HAP-1 (cell line): ENCODE results near the gene ZNF598.
"Not testable (repeated sequence)": the region's sequence is repeated elsewhere in the genome, so short reads cannot be mapped to it uniquely, and the experiment has no call there.

Experiments
- DNase-seq, 2 experiments: peaks; one replicate each; pipeline ENCODE4 v3.0.0-alpha.2; 2016 to 2020; ENCODE audit warnings: low spot score in 2 of 2
- H3K27me3 ChIP-seq: fragments of 250-450 bp; sonication (Bioruptor Pico); 2 replicates; pipeline ENCODE4 v1.5.1; 2020; ENCODE audit warnings: low read depth, mild to moderate bottlenecking, moderate library complexity
- H3K36me3 ChIP-seq: fragments of 250-450 bp; sonication (Bioruptor Pico); replicated peaks from 2 replicates; pipeline ENCODE4 v1.5.1; 2020; ENCODE audit warnings: mild to moderate bottlenecking
- H3K4me1 ChIP-seq: fragments of 250-450 bp; sonication (Bioruptor Pico); 2 replicates; pipeline ENCODE4 v1.5.1; 2020; ENCODE audit warnings: mild to moderate bottlenecking
- H3K4me3 ChIP-seq: fragments of 250-450 bp; sonication (Bioruptor Pico); 2 replicates; pipeline ENCODE4 v1.5.1; 2020; ENCODE audit warnings: mild to moderate bottlenecking, moderate library complexity
- H3K9me3 ChIP-seq: fragments of 250-450 bp; sonication (Bioruptor Pico); 2 replicates; pipeline ENCODE4 v1.5.1; 2020; ENCODE audit warnings: mild to moderate bottlenecking, moderate library complexity
- in situ Hi-C: fragments of 300-500 bp; cut with MboI; formaldehyde crosslinking; loops from 3 replicates; pipeline ENCODE4 v1.14.3; 2020; ENCODE audit warnings: low sequenced_read_pairs, inconsistent platforms, mixed read lengths

The ZNF598 gene

GRCh38 chr16:1973461-1974156, 36.0 kb downstream of the ZNF598 start:
- Histone ChIP-seq H3K4me1 (no peaks in the 10 kb centered on the region), H3K4me3 (no peak overlapping the region), H3K36me3 (peaks cover 45% of the 10 kb centered on the region), H3K27me3 (no peaks in the 10 kb centered on the region), H3K9me3 (no peaks in the 10 kb centered on the region)
- in situ Hi-C loops: no loop called here
- DNase-seq: no peak

DNA sequence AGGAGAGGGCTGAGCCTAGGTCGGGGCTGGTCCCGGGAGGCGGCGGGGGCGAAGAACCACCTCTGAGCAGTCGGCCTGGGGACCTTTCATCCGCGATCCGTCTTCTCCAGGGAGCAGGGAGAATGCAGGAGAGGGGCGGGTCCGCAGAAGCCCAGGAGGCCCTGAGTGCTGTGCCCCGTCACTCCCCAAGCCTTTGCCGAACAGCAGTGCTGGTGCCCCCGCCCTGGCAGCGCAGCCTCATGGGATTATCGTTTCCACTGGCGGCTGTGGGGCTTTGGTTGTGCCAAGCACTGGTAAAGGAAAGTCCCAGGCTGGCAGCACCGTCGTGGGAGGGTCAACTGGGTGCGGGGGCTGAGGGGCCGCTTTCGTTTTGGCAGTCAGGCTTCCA, 37.1 kb downstream of the ZNF598 start:
- Histone ChIP-seq H3K27me3 (no peaks in the 10 kb centered on the region), H3K36me3 (peaks cover 35% of the 10 kb centered on the region), H3K9me3 (no peaks in the 10 kb centered on the region), H3K4me1 (no peaks in the 10 kb centered on the region), H3K4me3 (peak overlapping the region; percentile 100)
- in situ Hi-C loops: no loop called here
- DNase-seq: peak in 1 of 2 experiments; percentile 48

DNA sequence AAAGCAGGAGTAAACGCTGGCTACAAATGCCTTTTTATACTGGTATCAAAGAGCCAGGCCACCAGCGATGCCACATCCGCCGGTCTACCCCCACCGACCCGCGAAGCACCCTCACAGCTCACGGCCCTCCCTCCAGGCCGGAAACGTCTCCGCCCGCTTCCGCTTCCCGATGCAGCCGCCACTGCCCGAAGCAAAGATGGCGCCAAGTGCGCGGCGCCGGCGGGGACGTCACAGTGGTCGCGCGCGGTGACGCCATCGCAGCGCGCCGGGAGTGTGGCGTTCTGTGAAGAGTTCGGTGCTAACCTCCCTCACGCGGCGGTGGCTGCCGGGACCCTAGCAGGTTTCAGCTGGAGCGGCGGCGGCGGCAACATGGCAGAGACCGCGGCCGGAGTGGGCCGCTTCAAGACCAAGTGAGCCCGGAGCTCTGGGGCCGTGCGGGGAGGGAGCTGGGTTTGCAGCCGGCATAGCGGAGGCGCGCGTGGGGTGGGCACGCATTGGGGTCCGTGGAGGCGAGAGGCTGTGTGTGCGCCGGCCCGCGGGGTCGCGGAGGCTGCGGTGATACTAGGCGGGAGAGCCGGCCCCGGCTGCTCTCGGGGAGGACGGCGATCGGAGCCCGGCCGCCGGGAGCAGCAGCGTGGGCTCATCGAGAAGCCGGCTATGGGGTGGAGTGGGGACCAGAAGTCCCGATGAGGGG, 37.7 kb downstream of the ZNF598 start, which contains the start of gene TBL3:
Gene TBL3, plus strand, starts transcription at position 258 of the 694 bp plus-strand sequence. Its CDS starts 112 bp downstream, at position 370.
- peak; percentile 86 to 95 for DNase-seq
- H3K36me3 ChIP-seq: peaks cover 31% of the 10 kb centered on the region
- in situ Hi-C loops: no loop called here
- peak within 1 kb of the TSS; percentile 100 for H3K4me3 ChIP-seq
- H3K27me3 ChIP-seq: no peaks in the 10 kb centered on the region
- H3K4me1 ChIP-seq: no peaks in the 10 kb centered on the region
- no peaks in the 10 kb centered on the region for H3K9me3 ChIP-seq

DNA sequence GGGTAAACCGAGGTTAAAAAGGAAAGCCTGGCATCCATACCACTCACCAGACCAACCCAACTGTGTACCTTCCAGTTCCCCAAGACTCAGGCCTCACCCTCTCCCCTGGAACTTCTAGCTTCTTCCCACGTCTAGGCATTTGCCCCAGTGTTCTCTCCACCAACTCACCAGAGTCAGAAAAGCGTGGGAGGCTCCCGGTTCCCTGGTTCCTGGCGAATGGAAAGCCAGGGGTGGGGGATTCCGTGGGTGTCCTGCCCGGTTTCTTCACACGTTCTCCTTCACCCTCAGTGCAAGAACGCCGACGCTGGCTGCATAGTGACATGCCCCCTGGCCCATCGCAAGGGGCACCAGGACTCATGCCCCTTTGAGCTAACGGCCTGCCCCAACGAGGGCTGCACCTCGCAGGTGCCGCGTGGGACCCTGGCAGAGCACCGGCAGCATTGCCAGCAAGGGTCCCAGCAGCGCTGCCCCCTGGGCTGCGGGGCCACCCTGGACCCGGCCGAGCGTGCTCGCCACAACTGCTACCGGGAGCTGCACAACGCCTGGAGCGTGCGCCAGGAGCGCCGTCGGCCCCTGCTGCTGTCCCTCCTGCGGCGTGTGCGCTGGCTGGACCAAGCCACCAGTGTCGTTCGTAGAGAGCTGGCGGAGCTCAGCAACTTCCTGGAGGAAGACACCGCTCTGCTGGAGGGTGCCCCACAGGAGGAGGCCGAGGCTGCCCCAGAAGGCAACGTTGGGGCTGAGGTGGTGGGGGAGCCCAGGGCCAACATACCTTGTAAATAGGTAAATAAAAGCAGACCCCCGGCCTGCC, 41.3 kb downstream of the ZNF598 start:
- DNase-seq: no peak
- in situ Hi-C loops: no loop called here
- Histone ChIP-seq H3K4me1 (peaks cover 6% of the 10 kb centered on the region), H3K4me3 (no peak overlapping the region), H3K36me3 (peaks cover 28% of the 10 kb centered on the region), H3K27me3 (no peaks in the 10 kb centered on the region), H3K9me3 (no peaks in the 10 kb centered on the region)

DNA sequence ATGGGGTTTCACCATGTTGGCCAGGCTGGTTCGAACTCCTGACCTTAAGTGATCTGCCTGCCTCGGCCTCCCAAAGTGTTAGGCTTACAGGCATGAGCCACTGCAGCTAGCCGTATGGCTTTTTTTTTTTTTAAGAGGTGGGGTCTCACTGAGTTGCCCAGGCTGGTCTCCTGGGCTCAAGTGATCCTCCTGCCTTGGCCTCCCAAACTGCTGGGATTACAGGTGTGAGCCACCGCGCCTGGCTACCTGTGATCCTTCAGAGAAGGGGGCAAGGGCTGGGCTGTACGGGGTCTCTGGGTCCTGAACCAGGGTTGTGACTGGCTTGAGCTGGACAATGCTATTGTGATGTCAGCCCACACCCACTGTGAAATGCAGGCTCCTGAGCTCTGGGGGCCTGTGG, 43.2 kb downstream of the ZNF598 start, which contains the start of gene RNF151:
Gene RNF151, plus strand, starts transcription at position 397 of the 400 bp plus-strand sequence. CDS start 26 bp downstream, outside the sequence.
- Histone ChIP-seq H3K27me3 (no peaks in the 10 kb centered on the region), H3K9me3 (no peaks in the 10 kb centered on the region), H3K4me3 (peak within 1 kb of the TSS; percentile 100), H3K36me3 (peaks cover 43% of the 10 kb centered on the region), H3K4me1 (peaks cover 21% of the 10 kb centered on the region)
- DNase-seq: no peak
- in situ Hi-C loops: no loop called here

DNA sequence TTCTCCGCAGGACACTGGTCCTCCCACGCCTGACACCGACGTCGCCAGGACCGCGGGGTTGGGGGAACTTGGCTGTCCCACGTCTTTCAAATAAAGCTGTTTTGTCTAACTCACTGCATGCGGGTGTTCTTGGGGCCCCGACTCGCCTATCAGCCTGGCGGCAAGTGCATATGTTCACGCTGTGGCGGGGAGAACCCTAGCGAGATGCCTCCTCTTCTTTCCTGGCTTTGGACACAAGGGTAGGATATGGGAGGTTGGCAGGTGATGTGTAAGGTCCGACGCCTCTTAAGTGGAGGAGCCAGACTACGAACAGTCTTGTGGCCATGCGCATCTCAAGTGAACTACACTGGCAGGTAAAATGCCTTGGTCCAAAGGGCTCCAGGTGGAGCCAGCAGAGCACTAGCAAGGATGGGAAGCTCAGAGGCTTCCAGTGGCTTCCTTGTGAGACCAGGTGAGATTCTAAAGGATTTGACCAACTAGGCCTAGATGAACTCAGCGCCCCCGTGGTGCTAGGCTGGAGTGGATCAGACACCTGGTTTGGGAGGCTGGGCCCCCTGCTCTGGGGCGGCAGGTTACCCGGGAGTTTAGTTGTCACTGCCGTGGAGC, 44.1 kb downstream of the ZNF598 start:
- peaks cover 51% of the 10 kb centered on the region for H3K36me3 ChIP-seq
- in situ Hi-C loops: no loop called here
- no peak for DNase-seq
- H3K9me3 ChIP-seq: no peaks in the 10 kb centered on the region
- peaks cover 29% of the 10 kb centered on the region for H3K4me1 ChIP-seq
- H3K27me3 ChIP-seq: no peaks in the 10 kb centered on the region
- H3K4me3 ChIP-seq: peak overlapping the region; percentile 100

GRCh38 chr16:1964506-1965395, 44.9 kb downstream of the ZNF598 start, which contains the start of gene RPS2:
Gene RPS2, minus strand, starts transcription at chr16:1964826. Its CDS starts 201 bp downstream, at chr16:1964625.
- peaks cover 32% of the 10 kb centered on the region for H3K4me1 ChIP-seq
- H3K9me3 ChIP-seq: no peaks in the 10 kb centered on the region
- in situ Hi-C loops: no loop called here
- H3K36me3 ChIP-seq: peaks cover 52% of the 10 kb centered on the region
- peak; percentile 93 to 98 for DNase-seq
- no peaks in the 10 kb centered on the region for H3K27me3 ChIP-seq
- peak within 1 kb of the TSS; percentile 100 for H3K4me3 ChIP-seq

DNA sequence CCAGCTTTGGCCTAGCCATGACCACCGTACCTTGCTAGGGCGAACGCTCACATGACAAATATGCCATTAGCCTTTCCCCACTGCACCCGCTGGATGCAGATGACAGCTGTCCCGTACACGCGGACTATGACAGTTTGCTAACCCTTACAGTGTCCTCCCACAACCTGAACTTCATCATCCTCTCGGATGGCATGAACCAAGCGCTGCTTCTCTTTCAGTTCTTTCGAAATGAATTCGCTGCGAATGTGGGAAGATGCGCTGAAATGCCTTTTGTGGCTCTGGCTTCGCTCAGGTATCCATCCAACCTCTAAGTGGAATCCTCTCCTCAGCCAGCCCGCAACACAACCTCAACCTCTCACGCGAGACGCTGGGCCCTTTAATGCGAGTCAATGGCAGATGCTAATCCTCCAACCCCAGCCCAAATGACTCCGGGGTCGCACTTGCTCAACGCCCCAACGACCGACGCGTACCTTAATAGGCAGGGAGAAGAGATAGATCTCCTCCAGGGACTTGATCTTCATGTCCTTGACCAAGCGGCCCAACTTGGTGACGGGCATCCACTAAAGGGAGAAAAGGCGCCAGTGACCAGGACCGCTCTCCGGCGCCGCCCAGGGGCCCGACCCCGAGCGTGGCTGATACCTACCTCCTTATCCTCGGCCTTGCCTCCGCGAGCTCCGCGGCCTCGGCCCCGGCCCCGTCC, 45.7 kb downstream of the ZNF598 start:
- DNase-seq: peak in 1 of 2 experiments; percentile 51
- H3K9me3 ChIP-seq: no peaks in the 10 kb centered on the region
- H3K27me3 ChIP-seq: no peaks in the 10 kb centered on the region
- peaks cover 34% of the 10 kb centered on the region for H3K4me1 ChIP-seq
- in situ Hi-C loops: no loop called here
- H3K36me3 ChIP-seq: peaks cover 52% of the 10 kb centered on the region
- peak overlapping the region; percentile 100 for H3K4me3 ChIP-seq

- Histone ChIP-seq H3K4me3 (peak overlapping the region; percentile 100), H3K4me1 (peaks cover 35% of the 10 kb centered on the region), H3K36me3 (peaks cover 52% of the 10 kb centered on the region)
- in situ Hi-C loops, H3K27me3 ChIP-seq, H3K9me3 ChIP-seq: not testable (repeated sequence)
- DNase-seq: peak in 1 of 2 experiments; percentile 34
These were observed 47.2 kb downstream of the ZNF598 start for GRCh38 chr16:1962161-1963153.

DNA sequence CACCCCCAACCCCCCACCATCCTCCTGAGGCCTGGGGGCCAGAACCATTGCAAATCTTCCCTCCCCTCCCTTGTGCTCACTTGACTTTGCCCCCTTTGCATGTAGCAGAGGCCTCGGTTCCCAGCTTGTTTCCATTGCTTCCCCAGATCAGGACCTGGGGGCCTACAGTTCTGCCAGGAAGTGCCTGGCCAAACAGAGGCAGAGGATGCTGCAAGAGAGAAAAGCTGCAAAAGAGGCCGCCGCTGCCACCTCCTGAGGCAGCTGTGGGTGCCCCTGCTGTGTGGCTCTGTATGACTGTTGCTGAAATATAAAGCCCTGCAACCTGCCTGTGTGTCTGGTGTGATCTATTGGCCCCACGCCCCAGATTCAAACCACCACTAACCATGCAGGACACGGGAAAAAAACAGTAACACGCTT, 48.0 kb downstream of the ZNF598 start:
- H3K36me3 ChIP-seq: peaks cover 52% of the 10 kb centered on the region
- H3K4me3 ChIP-seq: peak overlapping the region; percentile 100
- peaks cover 35% of the 10 kb centered on the region for H3K4me1 ChIP-seq
- in situ Hi-C loops: no loop called here
- peak; percentile 60 to 73 for DNase-seq
- no peaks in the 10 kb centered on the region for H3K9me3 ChIP-seq
- H3K27me3 ChIP-seq: no peaks in the 10 kb centered on the region
